Mesendoderm (in vitro differentiated cells): ENCODE measurements around the gene PPM1N.

ENCODE experiments used
- DNase-seq: peaks from one replicate; pipeline ENCODE4 v3.0.0; 2013
- H2AK5ac ChIP-seq: 2 replicates; pipeline ENCODE4 v1.6.1; 2013; ENCODE audit warnings: low read length, inconsistent platforms
- H2BK120ac ChIP-seq: 2 replicates; pipeline ENCODE4 v1.6.1; 2013; ENCODE audit warnings: low read depth, mild to moderate bottlenecking, low read length, moderate library complexity, mixed read lengths
- H2BK15ac ChIP-seq: replicated peaks from 2 replicates; pipeline ENCODE4 v1.6.1; 2013; ENCODE audit warnings: low read depth, mild to moderate bottlenecking, moderate library complexity
- H2BK5ac ChIP-seq: 2 replicates; pipeline ENCODE4 v1.6.1; 2013; ENCODE audit warnings: low read length, inconsistent platforms
- H3K18ac ChIP-seq: 2 replicates; pipeline ENCODE4 v1.6.1; 2013; ENCODE audit warnings: mild to moderate bottlenecking, low read length, mixed read lengths
- H3K23ac ChIP-seq: one replicate; pipeline ENCODE4 v1.6.1; 2013; ENCODE audit warnings: low read length
- H3K27ac ChIP-seq: 2 replicates; pipeline ENCODE4 v1.5.1; 2013; ENCODE audit warnings: low read depth, mild to moderate bottlenecking, inconsistent platforms, low read length, moderate library complexity
- H3K27me3 ChIP-seq: 2 replicates; pipeline ENCODE4 v1.6.1; 2013; ENCODE audit warnings: low read length, control low read depth, mild to moderate bottlenecking, inconsistent platforms; ENCODE audit not compliant: insufficient read depth, poor library complexity
- H3K36me3 ChIP-seq: 2 replicates; pipeline ENCODE4 v1.6.1; 2013; ENCODE audit warnings: low read length, inconsistent platforms; ENCODE audit not compliant: control insufficient read depth, insufficient read depth
- H3K4ac ChIP-seq: one replicate; pipeline ENCODE4 v1.6.1; 2013; ENCODE audit warnings: low read depth, mild to moderate bottlenecking, low read length, moderate library complexity
- H3K4me1 ChIP-seq: 2 replicates; pipeline ENCODE4 v1.6.1; 2013; ENCODE audit warnings: low read depth, low read length, inconsistent platforms; ENCODE audit not compliant: control insufficient read depth
- H3K4me2 ChIP-seq: 2 replicates; pipeline ENCODE4 v1.6.1; 2013; ENCODE audit warnings: low read length
- H3K4me3 ChIP-seq: 2 replicates; pipeline ENCODE4 v1.5.1; 2013; ENCODE audit warnings: mild to moderate bottlenecking, low read length
- H3K56ac ChIP-seq: one replicate; pipeline ENCODE4 v1.6.1; 2013; ENCODE audit warnings: low read length
- H3K79me1 ChIP-seq: 2 replicates; pipeline ENCODE4 v1.6.1; 2013; ENCODE audit warnings: low read length, inconsistent platforms
- H3K79me2 ChIP-seq: 2 replicates; pipeline ENCODE4 v1.6.1; 2013; ENCODE audit warnings: mild to moderate bottlenecking, low read length; ENCODE audit not compliant: control insufficient read depth, insufficient read depth
- H3K9ac ChIP-seq: 2 replicates; pipeline ENCODE4 v1.6.1; 2013; ENCODE audit warnings: low read length, inconsistent platforms
- H4K5ac ChIP-seq: one replicate; pipeline ENCODE4 v1.6.1; 2013; ENCODE audit warnings: low read length
- H4K8ac ChIP-seq: one replicate; pipeline ENCODE4 v1.6.1; 2013; ENCODE audit warnings: low read depth, mild to moderate bottlenecking, control low read depth, low read length, moderate library complexity
- WGBS: extraction: QIAGEN DNeasy Blood & Tissue Kit; methylation state at CpG from one replicate; pipeline ENCODE4 v1.1.7; 2013; ENCODE audit warnings: low lambda C conversion rate, missing lambda C conversion rate; ENCODE audit not compliant: insufficient coverage; ENCODE audit errors: extremely low coverage; 5-methylcytosine and 5-hydroxymethylcytosine counted together

PPM1N gene

GRCh38 chr19:45503909-45504308 is 5.7 kb downstream of the PPM1N start:
- Histone ChIP-seq H3K27ac (no peak overlapping the region), H3K79me1 (peaks cover 2% of the 10 kb centered on the region), H3K36me3 (no peaks in the 10 kb centered on the region), H3K4me1 (peaks cover under 1% of the 10 kb centered on the region), H3K4ac (no peak overlapping the region), H2BK5ac (no peak overlapping the region), H3K56ac (no peak overlapping the region), H3K18ac (no peak overlapping the region), H2AK5ac (no peak overlapping the region), H3K4me3 (no peak overlapping the region), H4K8ac (no peak overlapping the region), H4K5ac (no peak overlapping the region), H3K4me2 (no peak overlapping the region), H2BK120ac (no peak overlapping the region), H3K27me3 (no peaks in the 10 kb centered on the region), H3K9ac (no peak overlapping the region), H3K79me2 (peaks cover 14% of the 10 kb centered on the region), H2BK15ac (no peak overlapping the region), H3K23ac (no peak overlapping the region)
- no CpG with 5 or more reads among the region's 9 CpGs for WGBS
- no peak for DNase-seq

- WGBS: no CpG with 5 or more reads among the region's 8 CpGs
- H3K18ac ChIP-seq: no peak overlapping the region
- H3K4ac ChIP-seq: peak overlapping the region; percentile 62
- no peak overlapping the region for H3K4me3 ChIP-seq
- H4K5ac ChIP-seq: no peak overlapping the region
- peak overlapping the region; percentile 37 for H3K56ac ChIP-seq
- H2BK120ac ChIP-seq: no peak overlapping the region
- no peak overlapping the region for H3K9ac ChIP-seq
- no peak overlapping the region for H2BK5ac ChIP-seq
- H3K23ac ChIP-seq: no peak overlapping the region
- H3K36me3 ChIP-seq: no peaks in the 10 kb centered on the region
- H3K4me2 ChIP-seq: no peak overlapping the region
- peaks cover 27% of the 10 kb centered on the region for H3K79me2 ChIP-seq
- H3K79me1 ChIP-seq: peaks cover 2% of the 10 kb centered on the region
- H3K4me1 ChIP-seq: peaks cover 2% of the 10 kb centered on the region
- H3K27ac ChIP-seq: no peak overlapping the region
- H4K8ac ChIP-seq: no peak overlapping the region
- no peaks in the 10 kb centered on the region for H3K27me3 ChIP-seq
- no peak overlapping the region for H2BK15ac ChIP-seq
- H2AK5ac ChIP-seq: no peak overlapping the region
- DNase-seq: no peak
Observed at GRCh38 chr19:45505151-45505995, 7.1 kb downstream of the PPM1N start.

GRCh38 chr19:45505996-45506245 is 7.7 kb downstream of the PPM1N start:
- Histone ChIP-seq H3K4me3 (no peak overlapping the region), H3K36me3 (no peaks in the 10 kb centered on the region)
- no CpG with 5 or more reads among the region's 5 CpGs for WGBS

GRCh38 chr19:45506246-45506988 is 8.2 kb downstream of the PPM1N start:
- Histone ChIP-seq H2BK15ac (no peak overlapping the region), H3K4me1 (peaks cover 2% of the 10 kb centered on the region), H3K79me1 (peaks cover 6% of the 10 kb centered on the region), H2BK5ac (no peak overlapping the region), H3K9ac (peak overlapping the region; percentile 93), H3K4ac (peak overlapping the region; percentile 77), H4K8ac (no peak overlapping the region), H3K18ac (peak overlapping the region; percentile 54), H2BK120ac (peak overlapping the region; percentile 89), H3K4me3 (peak overlapping the region; percentile 70), H4K5ac (no peak overlapping the region), H3K27ac (peak overlapping the region; percentile 100), H3K79me2 (peaks cover 37% of the 10 kb centered on the region), H3K56ac (peak overlapping the region; percentile 99), H2AK5ac (no peak overlapping the region), H3K4me2 (peak overlapping the region; percentile 92), H3K27me3 (no peaks in the 10 kb centered on the region), H3K23ac (no peak overlapping the region), H3K36me3 (no peaks in the 10 kb centered on the region)
- peak; percentile 97 for DNase-seq
- WGBS: no CpG with 5 or more reads among the region's 47 CpGs

More at GRCh38 chr19:45505996-45506245, 7.7 kb downstream of the PPM1N start:
- Histone ChIP-seq H2BK120ac (no peak overlapping the region), H3K18ac (no peak overlapping the region), H3K4me1 (peaks cover 2% of the 10 kb centered on the region), H3K23ac (no peak overlapping the region), H2BK15ac (no peak overlapping the region), H2AK5ac (no peak overlapping the region), H3K79me1 (peaks cover 2% of the 10 kb centered on the region), H3K79me2 (peaks cover 32% of the 10 kb centered on the region), H4K8ac (no peak overlapping the region), H4K5ac (no peak overlapping the region), H3K27ac (no peak overlapping the region), H3K27me3 (no peaks in the 10 kb centered on the region), H3K4ac (peak overlapping the region; percentile 62), H2BK5ac (no peak overlapping the region), H3K9ac (peak overlapping the region; percentile 23), H3K56ac (peak overlapping the region; percentile 43), H3K4me2 (peak overlapping the region; percentile 77)
- no peak for DNase-seq

GRCh38 chr19:45506989-45507871 is 9.0 kb downstream of the PPM1N start, which contains the start of gene VASP:
TSS of gene VASP (plus strand) at chr19:45507479. CDS start at chr19:45507772, 293 bp downstream.
- Histone ChIP-seq H3K23ac (peak within 1 kb of the TSS; percentile 80), H3K79me2 (peaks cover 45% of the 10 kb centered on the region), H2BK120ac (peak within 1 kb of the TSS; percentile 89), H4K8ac (peak within 1 kb of the TSS; percentile 83), H2BK5ac (peak within 1 kb of the TSS; percentile 92), H3K36me3 (no peaks in the 10 kb centered on the region), H2BK15ac (peak within 1 kb of the TSS; percentile 39), H4K5ac (no peak within 1 kb of the TSS), H3K79me1 (peaks cover 7% of the 10 kb centered on the region), H2AK5ac (peak within 1 kb of the TSS; percentile 69), H3K18ac (peak within 1 kb of the TSS; percentile 97), H3K27me3 (no peaks in the 10 kb centered on the region), H3K9ac (peak within 1 kb of the TSS; percentile 93), H3K4ac (peak within 1 kb of the TSS; percentile 96), H3K4me1 (peaks cover 2% of the 10 kb centered on the region), H3K4me2 (peak within 1 kb of the TSS; percentile 92), H3K56ac (peak within 1 kb of the TSS; percentile 99), H3K27ac (peak within 1 kb of the TSS; percentile 100), H3K4me3 (peak within 1 kb of the TSS; percentile 89)
- WGBS: no CpG with 5 or more reads among the region's 65 CpGs
- peak; percentile 95 for DNase-seq
